NCI-H187 (cell line): ENCODE data around the gene KANK4.

Experiments
- DNase-seq, 2 experiments: peaks; one replicate each; lab custom pipeline; 2025; lab: John Stamatoyannopoulos, UW

The KANK4 gene

DNA sequence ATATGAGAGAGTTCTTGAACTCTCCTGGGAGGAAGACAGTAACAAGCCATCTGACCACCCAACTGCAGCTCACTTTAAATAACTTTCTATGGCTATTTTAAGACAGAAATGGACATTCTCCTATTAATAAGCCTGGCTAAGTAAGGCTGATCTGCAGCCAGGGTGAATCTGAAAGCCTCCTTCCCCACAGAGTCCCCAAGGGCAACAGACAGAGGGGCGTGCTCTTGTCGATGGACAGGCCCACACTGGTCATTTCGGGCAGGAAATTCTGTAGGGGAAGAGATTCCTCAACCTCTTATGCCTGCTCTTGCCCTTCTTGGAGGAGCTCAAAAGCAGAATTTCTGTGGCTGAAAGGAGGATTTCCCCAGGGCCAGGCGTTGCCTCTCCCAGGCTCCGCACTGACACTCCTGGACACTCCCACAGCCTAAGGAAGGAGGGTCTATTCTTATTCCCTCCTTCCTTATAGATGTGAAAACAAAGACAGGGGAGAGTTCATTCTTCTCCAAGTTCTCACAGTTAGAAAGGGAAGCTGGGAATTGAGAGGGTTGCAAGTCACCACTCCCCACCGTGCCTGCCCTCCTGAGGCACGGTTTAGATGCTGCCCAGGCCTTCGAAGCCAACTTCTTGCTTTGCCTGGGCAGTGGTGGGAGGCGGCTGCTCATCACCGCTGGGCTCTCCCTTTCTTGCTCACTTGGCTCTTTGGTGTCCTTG lies 17.9 kb upstream of the KANK4 start:
- DNase-seq = no peak

DNA sequence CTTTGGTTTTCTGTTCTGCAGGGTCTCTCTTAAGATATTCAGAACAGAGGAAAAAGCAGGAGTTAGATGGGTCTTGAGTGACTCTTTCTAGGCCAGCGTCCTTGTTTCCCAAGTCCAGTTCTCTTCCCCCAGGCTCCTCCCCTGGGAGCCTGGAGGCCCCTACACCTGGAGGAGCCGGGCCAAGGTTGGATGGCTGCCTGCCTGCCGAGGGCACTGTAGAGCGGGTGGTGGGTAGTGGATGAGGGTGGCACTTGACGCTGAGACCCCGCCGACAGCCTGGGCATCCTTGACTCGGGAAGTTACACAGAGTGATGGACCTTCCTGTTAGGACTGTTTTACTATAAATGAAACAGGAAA lies 17.4 kb upstream of the KANK4 start:
- DNase-seq = no peak

- no peak for DNase-seq
These were observed 16.4 kb upstream of the KANK4 start for GRCh38 chr1:62335656-62336055.

DNA sequence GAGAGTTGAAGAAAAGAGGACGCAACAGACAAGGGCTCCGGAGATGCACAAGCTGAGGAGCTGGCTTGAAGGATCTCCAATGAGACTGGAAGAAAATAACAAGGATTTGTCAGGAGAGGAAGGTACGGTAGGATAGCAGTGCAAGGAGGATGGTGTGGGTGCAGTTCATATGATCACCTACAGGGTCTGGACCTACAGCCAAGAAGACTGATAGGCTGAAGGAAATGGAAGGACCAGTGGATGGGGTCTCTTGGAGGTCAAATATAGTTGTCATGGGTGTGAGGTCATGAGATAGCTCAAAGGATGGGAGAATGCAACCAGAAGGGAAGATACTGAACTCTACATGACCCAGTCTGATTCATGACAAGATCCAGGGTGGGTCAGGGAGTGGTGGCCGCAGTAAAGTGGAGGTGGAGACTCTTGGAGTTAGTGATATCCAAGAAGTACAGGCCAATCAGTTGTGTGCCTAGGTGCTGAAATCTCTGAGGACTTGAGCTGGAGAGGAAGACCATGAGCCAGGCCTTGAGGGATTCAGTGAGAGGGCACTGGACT lies 15.3 kb upstream of the KANK4 start:
- no peak for DNase-seq

GRCh38 chr1:62333441-62333840 lies 14.2 kb upstream of the KANK4 start:
- no peak for DNase-seq

DNA sequence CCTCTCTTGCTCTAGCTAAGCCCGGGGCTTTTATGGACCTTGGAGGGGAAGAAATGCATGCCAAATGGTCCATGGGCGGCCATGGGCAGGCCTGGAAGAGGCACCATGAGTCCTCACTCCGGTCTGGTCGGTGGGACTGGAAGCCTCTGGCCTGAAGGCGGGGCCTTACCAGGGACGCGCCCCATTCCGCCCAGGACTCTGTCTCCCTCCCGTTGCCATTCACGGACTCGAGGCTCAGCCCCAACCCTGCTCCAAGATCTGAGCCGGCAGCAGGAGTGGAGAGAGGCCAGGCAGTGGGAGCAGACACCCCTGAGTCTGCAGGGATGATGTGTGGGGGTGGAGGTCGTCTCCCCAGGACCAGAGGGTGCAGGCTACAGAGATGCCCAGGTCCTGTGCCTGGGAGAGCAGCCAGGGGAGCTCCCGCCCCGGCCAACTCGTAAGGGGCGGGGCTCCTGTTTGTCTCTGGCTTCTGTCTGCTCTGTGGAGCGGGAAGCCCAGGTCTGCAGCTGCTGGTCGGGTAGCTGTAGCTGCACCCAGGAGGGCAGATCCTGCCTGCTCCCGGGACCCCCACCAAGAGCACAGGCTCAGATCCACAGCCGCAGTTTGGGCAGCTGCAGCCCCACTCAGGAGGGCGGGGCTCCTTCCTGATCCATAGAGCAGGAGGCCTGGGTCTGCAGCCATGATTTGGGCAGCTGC lies 8.3 kb upstream of the KANK4 start:
- no peak for DNase-seq

- no peak for DNase-seq
These were observed 6.4 kb upstream of the KANK4 start for GRCh38 chr1:62325681-62326080.

DNA sequence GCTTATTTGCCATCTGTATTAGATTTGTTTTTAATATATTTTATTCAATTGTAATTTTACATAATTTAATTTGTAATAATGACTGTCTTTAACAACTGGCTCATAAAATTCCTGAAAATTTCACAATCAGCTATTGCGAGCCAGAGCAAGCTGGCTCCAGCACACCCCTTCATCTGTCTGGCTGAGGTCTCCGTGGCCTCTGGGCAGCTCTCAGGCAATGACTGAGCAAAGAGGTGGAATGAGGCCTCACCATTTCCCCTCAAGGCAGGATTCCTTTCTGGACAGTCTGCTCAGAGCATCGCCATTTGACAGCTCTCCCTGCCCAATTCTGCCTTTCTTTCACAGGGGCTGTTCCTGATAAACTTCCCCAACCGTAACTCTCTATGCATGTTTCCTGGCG lies 5.8 kb upstream of the KANK4 start:
- no peak for DNase-seq

DNA sequence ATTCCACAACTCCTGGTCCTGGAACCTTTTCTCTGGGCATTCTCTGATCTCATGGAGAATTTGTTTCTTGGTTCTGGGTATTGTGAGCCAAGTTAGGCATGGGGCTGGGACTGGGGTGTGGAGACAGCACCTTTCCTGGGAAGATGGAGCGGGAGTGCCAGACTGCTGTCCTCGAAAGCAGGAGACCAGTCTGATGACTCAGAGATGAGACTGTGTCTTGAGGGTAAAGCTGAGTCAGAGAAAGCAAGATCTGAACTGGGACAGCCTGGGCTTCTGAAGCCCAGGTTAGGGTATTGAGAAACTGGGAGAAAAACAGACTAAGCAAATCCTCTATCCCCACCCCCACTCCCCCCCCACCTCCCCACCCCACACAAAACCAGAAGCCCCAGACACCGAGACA lies 2.2 kb upstream of the KANK4 start:
- no peak for DNase-seq

- DNase-seq = no peak
These were observed 896 bp downstream of the KANK4 start for GRCh38 chr1:62318320-62318755.

GRCh38 chr1:62317021-62317768 lies 2.0 kb downstream of the KANK4 start:
- DNase-seq = no peak

DNA sequence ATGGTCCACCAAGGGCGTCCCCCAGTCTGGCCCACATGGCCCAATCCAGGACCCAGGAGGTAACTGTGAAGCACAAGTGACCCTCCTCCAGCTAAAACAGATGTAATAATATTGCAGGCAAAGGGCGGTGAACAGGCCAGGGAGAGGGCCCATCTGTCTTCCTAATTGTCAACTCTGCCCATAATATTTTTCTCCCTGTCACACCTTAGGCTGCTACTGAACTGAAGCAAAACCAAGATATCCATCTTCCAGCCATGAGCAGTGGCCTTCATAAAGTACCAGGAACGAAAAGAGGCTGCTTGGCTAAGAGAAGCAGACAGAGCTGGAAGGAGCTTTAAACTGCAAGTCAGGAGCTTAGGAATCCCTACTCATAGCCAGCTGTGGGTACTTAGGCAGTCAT lies 3.1 kb downstream of the KANK4 start:
- no peak for DNase-seq

GRCh38 chr1:62315387-62315786 lies 3.8 kb downstream of the KANK4 start:
- no peak for DNase-seq

- DNase-seq = no peak
These were observed 4.5 kb downstream of the KANK4 start for GRCh38 chr1:62314454-62315350.

DNA sequence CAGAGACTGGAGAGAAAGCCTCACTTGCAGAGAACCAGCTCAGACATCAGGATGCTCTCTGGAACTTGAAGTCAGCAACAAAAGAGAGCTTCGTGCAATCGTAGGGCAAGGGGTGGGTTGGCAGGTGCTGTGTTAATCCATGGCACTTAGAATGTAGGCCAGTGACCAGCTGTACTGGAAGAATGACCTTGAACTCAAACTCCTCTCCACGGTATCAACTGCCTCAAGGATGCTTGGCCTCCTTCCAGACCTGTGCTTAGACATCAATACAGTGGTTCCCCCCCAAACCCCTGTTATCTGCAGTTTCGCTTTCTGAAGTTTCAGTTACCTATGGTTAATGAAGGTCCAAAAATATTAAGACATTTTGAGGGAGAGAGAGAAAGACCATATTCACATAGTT lies 6.5 kb downstream of the KANK4 start:
- no peak for DNase-seq

- DNase-seq = no peak
These were observed 7.7 kb downstream of the KANK4 start for GRCh38 chr1:62311473-62311943.

- no peak for DNase-seq
These were observed 9.3 kb downstream of the KANK4 start for GRCh38 chr1:62309906-62310305.

DNA sequence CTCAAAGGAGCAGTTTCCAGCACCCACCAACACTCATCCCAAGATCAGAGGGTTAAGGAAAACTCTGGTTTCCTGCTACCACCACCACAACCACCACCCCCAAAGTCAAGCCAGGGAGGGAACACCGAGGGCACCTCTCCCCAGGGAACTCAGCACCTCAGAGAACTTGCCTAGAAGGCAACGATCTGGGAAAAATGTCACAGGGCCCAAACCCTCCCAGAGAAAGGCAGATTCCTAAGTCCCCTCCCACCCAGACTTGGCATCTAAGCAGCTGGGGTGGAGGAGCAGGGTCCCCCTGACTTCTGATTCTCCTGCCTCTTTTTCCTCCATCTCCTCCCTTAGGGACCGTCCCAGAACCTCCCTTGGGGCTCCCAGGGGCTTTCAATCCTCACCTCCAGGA lies 10.6 kb downstream of the KANK4 start:
- no peak for DNase-seq

- no peak for DNase-seq
These were observed 11.2 kb downstream of the KANK4 start for GRCh38 chr1:62307895-62308492.

DNA sequence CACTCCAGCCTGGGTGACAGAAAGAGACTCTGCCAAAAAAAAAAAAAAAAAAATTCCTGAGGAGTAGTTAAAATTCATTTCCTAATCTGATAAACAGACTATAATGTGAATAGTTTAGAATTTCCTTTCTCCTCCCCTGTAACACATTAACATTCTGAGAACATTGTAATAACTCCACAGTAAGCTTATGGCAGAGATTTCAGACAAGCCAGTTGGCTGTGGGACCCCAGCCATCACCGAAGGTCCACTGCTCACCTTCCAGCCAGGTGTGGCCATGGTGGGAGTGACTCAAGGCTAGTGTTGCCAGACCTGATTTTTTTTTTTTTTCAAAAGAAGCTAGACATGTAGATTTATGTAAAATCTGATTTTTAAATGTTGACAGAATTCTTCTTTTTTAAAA lies 11.8 kb downstream of the KANK4 start:
- no peak for DNase-seq

DNA sequence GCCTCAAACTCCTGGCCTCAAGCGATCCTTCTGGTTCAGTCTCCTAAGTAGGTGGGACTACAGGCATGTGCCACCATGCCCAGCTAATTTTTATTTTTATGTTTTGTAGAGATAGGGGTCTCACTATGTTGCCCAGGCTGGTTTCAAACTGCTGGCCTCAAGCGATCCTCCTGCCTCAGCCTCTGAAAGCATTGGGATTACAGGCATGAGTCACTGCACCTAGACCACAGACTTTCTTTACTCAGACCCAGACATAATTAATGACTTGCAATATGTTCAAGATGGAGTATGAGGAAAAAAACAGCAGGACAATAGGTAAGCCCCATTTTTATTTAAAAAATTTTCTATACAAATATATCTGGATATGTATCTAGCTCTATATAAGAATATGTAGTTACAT lies 13.2 kb downstream of the KANK4 start:
- no peak for DNase-seq
